ENCODE measurements around the gene NMNAT2.
"Not testable (repeated sequence)": the region's sequence is repeated elsewhere in the genome, so short reads cannot be mapped to it uniquely, and the experiment has no call there.

The NMNAT2 gene

GRCh38 chr1:183284086-183284485 is 134.1 kb downstream of the NMNAT2 start:
- no peak for DNase-seq

GRCh38 chr1:183283286-183283685 is 134.9 kb downstream of the NMNAT2 start:
- no peak for DNase-seq

- no peak for DNase-seq
These were observed 135.9 kb downstream of the NMNAT2 start for GRCh38 chr1:183282101-183282855.

- DNase-seq, result peak; percentile 90
These were observed 136.6 kb downstream of the NMNAT2 start for GRCh38 chr1:183281553-183282091.

GRCh38 chr1:183281039-183281438 is 137.1 kb downstream of the NMNAT2 start:
- peak; percentile 30 for DNase-seq

GRCh38 chr1:183279835-183280234 is 138.3 kb downstream of the NMNAT2 start:
- peak; percentile 74 for DNase-seq

- peak; percentile 71 for DNase-seq
These were observed 139.2 kb downstream of the NMNAT2 start for GRCh38 chr1:183278739-183279591.

- peak; percentile 70 for DNase-seq
These were observed 140.1 kb downstream of the NMNAT2 start for GRCh38 chr1:183277821-183278738.

GRCh38 chr1:183276386-183277080 is 141.6 kb downstream of the NMNAT2 start:
- DNase-seq, result no peak

- DNase-seq, result no peak
These were observed 142.9 kb downstream of the NMNAT2 start for GRCh38 chr1:183275322-183275721.

- no peak for DNase-seq
These were observed 143.3 kb downstream of the NMNAT2 start for GRCh38 chr1:183274836-183275235.

- not testable (repeated sequence) for DNase-seq
These were observed 144.2 kb downstream of the NMNAT2 start for GRCh38 chr1:183273984-183274383.

GRCh38 chr1:183273300-183273699 is 144.9 kb downstream of the NMNAT2 start:
- peak; percentile 36 for DNase-seq

- DNase-seq, result peak; percentile 86
These were observed 145.8 kb downstream of the NMNAT2 start for GRCh38 chr1:183272390-183272848.

- DNase-seq, result peak; percentile 87
These were observed 147.5 kb downstream of the NMNAT2 start for GRCh38 chr1:183270541-183271141.

- peak; percentile 95 for DNase-seq
These were observed 150.3 kb downstream of the NMNAT2 start for GRCh38 chr1:183267646-183268431.

GRCh38 chr1:183263886-183264602 is 154.1 kb downstream of the NMNAT2 start:
- no peak for DNase-seq

GRCh38 chr1:183262628-183263200 is 155.5 kb downstream of the NMNAT2 start:
- no peak for DNase-seq

GRCh38 chr1:183259924-183260323 is 158.3 kb downstream of the NMNAT2 start:
- no peak for DNase-seq
